ENCODE results near the gene C3. TPM values are rescaled to one million over a fixed set of nuclear protein-coding genes. Genes with fewer than 3 reads are reported as not detected.
"Not testable (repeated sequence)": the region's sequence is repeated elsewhere in the genome, so short reads cannot be mapped to it uniquely, and the experiment has no call there.

Gene C3
- total RNA-seq, 1 experiment from 2014 or later, result 0.72 TPM

DNA sequence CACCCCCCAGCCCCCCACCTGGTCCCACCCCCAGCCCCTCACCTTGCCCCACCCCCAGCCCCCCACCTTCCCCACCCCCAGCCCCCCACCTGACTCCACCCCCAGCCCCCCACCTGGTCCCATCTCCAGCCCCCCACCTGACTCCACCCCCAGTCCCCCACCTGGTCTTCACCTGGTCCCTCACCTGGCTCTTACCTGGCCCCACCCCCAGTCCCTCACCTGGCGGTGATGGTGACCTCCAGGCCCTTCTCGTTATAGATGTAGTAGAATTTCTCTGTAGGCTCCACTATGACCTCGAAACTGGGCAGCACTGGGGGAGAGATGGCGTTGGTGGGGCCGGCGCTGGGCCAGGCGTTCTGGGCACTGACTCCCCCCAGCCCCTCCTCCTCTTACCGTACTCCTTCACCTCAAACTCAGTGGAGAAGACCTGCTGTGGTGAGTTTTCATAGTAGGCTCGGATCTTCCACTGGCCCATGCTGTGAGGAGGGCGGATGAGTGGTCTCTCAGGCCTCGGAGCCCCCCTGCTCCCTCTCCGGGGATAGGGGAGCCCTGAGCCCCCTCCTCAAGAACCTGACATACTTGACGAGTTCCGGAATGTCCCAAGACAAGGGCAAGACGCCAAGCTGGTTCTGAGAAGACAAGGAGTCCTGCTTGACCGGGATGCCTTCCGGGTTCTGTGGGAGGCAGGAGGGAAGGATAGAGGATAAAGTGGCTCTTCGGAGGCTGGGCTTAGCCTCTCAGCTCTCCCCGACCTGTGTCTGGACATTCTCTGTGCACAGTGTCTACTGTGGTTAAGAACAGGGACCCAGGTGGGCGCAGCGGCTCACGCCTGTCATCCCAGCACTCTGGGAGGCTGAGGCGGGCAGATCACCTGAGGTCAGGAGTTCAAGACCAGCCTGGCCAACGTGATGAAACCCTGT, 6.4 kb downstream of the C3 start:
- DNase-seq (ENCODE audit: low read depth), result no peak

DNA sequence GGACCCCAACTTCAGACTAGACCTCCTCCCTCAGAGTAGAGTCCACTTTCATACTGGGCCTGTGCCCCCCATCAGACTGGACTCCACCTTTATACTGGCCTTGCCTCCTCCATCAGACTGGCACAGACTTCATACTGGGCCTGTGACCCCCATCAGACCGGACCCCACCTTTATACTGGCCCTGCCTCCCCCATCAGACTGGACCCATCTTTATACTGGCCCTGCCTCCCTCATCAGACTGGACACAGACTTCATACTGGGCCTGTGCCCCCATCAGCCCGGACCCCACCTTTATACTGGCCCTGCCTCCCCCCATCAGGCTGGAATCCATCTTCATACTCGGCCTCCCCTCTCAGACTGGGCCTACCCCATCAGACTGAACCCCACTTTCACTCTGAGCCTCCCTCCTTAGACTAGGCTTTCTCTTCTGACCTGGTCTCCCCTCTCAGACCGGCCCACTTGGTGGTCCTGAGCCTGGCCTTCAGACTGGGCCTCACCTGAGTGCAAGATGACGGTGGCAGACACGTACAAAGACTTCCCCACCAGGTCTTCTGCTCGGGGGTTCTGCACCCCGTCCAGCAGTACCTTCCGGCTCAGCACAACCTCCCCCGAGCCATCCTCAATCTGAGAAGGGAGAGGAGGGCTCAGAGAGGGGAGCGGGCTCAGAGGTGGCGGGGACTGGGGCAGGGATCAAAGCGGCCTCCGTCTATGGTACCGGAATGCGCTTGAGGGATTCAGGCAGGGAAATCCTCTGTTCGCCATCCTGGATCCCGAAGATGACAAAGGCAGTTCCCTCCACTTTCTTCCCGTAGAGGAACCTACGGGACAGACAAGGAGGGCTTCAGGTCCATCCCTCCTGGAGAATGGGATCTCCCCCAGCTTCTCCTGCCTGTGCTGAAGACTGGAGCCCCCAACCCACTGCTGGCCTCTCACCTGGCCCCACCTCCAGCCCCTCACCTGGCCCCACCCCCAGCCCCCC, 7.5 kb downstream of the C3 start:
- no peak for DNase-seq (ENCODE audit: low read depth)

DNA sequence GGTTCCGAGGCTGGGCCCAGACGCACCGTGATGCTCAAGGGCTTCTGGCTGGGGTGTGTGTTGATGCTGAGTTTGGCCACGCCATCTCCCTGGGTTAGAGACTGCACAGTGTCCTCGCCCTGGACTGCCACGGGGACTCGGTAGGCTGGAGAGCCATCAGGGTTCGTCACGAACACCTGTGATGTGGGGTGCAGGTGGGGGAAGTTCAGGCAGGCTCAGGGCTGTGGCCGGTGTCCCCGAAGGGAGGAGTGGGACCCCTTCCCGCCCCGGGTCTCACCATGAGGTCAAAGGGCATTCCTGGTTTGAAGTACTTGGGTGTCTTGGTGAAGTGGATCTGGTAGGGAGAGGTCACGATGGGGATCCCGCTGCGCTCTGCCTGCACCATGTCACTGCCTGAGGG, 8.2 kb downstream of the C3 start:
- no peak for DNase-seq (ENCODE audit: low read depth)

DNA sequence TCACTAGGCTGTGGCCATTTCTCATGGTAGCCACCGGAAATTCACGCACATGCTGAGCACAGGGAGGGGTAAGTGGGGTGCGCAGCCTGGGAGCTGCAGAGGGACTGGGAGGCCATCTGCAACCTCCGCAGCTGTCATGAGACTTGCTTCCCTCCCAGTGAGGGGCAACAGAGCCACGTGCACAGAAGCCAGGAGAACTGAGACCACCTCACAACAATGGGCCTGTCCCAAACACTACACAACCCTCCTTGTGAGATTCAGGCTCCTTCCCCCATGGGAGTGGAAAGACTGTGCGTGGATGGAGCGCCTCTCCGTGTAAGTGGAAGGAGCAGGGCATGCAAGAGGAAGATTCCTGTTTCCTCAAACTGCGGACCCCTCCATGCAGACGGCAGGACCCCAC, 8.8 kb downstream of the C3 start:
- DNase-seq (ENCODE audit: low read depth), result no peak

DNA sequence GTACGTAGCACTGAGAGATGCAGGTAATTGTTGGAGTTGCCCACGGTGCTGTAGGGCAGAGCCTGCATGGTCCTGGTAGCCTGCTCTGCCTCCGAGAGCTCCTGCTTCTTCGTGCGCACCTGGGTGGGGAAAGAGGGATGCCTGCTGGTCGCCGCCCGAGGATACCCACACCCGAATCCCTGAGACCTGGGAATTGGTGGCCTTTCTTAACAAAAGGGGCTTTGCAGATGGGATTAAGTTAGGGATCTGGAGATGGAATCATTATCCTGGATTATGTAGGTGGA, 9.4 kb downstream of the C3 start:
- DNase-seq (ENCODE audit: low read depth), result no peak

DNA sequence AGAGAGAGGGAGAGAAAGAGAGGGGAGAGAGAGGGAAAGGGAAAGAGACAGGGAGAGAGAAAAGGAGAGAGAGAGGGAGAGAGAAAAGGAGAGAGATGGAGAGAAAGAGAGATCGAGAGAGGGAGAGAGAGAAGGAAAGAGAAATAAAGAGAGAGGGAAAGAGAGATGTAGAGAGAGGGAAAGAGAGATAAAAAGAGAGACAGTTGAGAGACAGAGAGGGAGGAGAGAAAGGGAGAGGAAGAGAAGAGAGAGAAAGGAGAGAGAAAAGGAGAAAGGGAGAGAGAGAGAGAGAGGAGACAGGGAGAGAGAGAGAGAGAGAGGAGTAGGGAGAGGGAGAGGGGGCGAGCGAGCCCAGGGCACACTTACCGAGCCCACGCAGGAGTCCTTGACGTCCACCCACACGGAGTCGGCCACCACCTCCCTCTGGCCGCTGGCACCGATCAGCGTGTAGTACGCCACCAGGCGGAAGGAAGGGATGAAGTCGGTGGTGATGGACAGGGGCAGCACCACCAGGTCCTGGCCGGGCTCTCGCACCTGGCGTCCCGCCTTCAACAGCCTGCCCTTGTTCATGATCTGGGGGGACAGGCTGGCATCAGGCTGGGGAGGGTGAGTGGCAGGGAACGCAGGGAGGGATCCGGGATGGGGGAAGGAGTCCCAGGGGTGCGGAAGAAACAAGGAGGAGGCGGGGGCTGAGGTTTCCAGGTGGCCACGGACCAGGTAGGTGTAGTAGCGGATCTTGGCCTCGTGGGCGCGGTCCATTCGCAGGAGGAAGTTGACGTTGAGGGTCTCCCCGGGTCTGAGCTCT, 10.0 kb downstream of the C3 start:
- DNase-seq (ENCODE audit: low read depth), result no peak

DNA sequence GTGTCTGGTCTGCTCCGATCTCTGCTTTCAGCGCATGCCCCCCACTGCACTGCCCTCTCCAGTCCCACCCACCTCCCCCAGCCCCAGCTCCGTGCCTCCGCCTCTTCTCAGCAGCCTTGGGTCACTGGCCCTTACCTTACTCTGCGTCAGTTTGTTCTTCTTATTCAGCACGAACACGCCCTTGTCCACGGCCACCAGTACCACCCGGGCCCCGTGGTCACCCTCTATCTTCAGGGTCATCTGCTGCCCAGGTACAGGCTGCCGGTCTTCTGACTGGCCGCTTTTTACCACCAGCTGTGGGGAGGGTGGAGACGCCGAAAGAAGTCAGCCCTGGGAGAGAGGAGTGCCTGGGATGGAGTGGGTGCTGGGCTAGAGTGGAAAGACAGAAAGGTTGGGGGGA, 10.9 kb downstream of the C3 start:
- DNase-seq (ENCODE audit: low read depth), result no peak

DNA sequence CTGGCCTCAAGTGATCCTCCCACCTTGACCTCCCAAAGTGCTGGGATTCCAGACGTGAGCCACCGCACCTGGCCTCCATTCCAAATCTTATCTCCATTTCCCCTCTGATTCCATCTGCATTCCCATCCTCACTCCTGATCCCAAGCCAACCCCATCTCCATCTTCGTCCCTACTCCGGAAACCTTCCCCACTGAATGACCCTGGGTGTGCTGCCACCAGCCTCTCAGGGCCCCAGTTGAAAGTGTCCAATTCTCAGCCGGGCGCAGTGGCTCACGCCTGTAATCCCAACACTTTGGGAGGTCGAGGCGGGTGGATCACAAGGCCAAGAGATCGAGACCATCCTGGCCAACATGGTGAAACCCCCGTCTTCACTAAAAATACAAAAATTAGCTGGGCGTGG, 11.5 kb downstream of the C3 start:
- not testable (repeated sequence) for DNase-seq (ENCODE audit: low read depth)

DNA sequence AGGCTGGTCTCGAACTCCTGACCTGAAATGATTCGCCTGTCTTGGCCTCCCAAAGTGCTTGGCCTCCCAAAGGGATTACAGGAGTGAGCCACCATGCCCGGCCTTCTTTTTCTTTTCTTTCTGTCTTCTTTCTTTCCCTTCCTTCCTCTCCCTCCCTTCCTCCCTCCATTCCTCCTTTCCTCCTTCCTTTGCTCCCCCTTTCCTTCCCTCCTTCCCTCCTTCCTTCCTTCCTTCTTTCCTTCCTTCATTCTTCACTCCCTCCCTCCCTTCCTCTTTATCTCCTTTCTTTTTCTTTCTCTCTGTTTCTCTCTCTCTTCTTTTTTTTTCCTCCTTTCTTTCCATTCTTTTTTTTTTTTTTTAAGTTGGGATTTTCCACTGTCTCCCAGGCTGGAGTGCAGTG, 12.1 kb downstream of the C3 start:
- no peak for DNase-seq (ENCODE audit: low read depth)

DNA sequence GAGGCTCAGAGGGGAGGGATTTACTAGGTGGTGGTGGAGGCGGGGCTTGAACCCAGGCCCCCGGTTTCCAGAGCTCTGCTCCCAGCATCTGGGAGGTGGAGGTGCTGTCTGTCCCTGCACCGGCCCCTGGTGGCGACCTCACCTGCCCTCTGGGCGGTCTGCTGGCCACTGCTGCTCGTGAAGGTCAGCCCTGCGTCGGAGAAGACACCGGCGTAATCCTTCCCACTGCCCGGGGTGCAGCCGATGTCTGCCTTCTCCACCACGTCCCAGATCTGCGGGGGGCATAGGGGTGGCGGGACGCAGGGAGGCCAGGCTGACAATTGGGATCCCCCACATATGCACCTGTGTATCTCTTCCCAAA, 12.8 kb downstream of the C3 start:
- no peak for DNase-seq (ENCODE audit: low read depth)

DNA sequence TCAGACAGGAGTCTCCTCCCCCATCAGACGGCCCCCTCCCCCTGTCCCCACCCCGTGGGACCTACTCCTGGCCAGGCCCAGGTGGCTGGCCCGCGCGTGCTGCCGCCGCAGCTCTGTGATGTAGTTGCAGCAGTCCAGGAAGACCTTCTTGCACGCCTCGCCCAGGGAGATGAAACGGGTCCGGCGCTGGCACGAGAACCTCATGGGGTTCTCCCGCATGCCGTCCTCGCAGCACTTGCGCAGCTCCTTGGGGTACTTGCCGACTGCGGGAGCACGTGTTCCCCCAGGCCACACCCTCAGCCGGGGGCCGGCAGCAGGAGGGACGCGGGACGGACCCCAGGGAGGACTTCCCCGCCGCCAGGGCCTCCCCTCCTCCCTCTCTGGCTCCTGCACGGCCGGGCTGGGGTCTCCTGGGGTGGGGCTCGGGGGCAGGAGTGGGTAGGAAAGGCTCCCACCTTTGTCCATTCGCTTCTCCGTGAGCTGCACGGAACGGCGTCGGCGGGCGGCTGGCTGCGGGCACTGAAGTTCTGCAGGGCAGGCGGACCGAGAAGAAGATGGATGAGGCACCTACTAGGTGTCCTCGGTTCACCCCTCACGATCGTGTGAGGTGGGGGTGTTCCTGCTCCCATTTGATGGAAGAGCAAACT, 13.3 kb downstream of the C3 start:
- DNase-seq (ENCODE audit: low read depth), result no peak

DNA sequence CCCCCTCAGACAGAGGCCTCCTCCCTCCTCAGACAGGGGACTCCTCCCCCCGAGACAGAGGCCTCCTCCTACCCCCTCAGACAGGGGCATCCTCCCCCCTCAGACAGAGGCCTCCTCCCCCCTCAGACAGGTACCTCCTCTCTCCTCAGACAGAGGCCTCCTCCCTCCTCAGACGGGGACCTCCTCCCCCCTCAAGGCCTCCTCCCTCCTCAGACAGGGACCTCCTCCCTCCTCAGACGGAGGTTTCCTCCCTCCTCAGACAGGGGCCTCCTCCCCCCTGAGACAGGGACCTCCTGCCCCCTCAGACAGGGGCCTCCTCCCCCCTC, 13.9 kb downstream of the C3 start:
- no peak for DNase-seq (ENCODE audit: low read depth)

DNA sequence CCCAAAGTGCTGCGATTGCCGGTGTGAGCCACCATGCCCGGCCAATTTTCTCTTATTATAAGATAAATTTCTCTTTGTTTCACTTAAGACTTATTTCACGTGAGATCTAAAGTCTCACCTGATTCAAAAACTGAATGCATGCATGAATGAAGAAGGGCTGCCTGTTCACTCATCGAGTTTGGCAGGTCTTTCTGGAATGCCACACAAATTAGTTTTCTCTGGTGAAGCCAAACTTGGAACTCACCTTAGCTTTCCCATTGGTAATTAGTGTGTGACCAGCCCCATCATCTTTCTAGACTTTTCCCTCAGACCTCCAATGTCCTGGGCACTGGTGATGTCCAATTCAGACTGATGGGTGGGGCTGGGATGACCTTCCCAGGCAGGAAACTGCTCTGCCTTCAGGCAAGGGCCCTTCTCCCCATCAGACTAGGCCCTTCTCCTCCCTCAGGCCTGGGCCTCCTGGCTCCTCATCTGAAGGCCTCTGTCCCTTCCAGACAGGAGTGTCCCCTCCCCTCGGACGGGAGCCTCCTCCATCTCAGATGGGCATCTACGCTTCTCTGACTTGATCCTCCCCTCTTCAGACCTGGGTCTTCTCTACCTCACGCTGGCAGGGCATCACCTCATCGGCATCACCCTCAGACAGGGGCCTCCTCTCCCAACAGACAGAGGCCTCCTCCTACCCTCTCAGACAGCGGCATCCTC, 14.4 kb downstream of the C3 start:
- no peak for DNase-seq (ENCODE audit: low read depth)

DNA sequence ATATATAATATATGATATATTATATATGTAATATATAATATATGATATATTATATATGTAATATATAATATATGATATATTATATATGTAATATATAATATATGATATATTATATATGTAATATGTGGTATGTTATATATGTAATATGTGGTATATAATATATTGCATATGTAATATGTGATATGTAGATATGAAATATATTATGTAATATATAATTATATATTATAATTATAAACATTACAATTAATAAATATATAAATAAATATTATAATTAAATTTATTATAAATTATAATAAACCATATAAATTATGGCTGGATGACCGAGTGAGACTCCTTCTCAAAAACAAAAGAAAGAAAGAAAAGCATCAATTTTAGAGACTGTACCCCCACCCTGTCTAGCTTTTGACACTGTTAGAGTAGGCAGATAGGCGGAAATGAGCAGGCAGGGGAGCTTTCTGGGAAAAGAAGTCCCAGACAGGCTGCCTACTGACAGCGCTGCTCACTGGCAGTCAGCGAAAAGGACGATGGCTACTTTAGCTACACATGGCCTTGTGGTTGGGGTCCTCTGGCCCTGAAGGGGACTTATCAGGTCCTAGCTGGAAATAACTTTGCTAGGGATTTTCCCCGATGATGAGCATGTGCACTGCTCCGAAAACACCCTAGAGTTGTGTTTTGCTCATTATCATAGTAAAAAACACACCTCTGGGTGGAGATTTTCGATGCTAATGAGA, 19.7 kb downstream of the C3 start:
- no peak for DNase-seq (ENCODE audit: low read depth)

DNA sequence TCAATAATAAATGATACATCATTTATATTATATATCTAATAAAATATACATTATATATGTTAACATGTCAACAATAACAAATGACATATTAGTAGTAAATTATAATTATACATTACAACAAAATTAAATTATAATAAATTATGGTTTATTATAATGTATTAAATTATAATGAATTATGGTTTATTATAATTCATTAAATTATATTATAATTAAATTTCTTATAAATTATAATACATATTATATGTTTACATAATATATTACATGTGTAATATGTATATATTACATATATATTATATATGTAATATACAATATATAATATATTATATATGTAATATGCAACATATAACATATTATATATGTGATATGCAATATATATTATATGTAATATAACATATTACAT, 20.5 kb downstream of the C3 start:
- DNase-seq (ENCODE audit: low read depth), result no peak

DNA sequence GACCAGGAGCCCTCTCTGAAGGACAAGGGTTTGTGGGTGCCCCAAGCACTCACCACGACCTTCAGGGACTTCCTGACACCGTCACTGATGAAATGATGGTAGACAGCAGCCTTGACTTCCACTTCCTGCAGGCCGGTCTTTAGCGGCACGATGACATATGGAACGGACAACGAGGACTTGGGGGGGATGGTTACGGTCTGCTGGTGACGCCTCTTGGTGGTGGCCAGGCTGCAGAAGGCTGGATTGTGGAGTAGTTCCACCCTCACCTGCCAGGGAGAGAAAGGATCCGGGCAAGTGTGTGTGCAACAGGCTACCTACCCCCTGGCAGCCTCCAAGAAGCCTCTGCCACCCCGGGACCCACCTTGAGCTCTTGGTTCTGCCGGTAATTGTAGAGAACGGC, 23.2 kb downstream of the C3 start:
- no peak for DNase-seq (ENCODE audit: low read depth)

DNA sequence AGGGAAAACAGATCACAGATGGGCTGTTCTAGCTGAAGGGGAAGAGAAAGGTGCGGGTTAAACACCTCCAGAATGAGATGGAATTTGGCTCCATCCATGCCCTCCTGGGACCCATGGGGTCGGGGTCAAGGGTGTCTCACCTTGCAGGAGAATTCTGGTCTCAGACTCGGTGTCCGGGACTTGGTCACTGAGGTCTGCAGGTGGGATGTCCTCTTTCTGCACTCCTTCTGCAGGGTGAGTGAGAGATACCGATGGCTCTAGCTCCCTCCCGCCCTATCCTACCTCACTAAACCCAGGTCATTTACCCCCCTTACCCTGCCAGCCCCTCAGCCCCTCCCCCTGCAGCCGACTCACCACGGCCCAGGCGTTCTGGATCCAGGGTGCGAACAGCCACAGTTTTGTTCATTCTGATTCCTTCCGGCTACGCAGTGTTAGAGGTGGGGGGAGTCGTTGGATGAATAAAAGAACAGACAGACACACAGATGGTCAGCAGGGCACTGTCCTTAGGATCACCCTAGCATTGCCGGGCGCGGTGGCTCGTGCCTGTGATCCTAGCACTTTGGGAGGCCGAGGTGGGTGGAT, 24.1 kb downstream of the C3 start:
- no peak for DNase-seq (ENCODE audit: low read depth)

DNA sequence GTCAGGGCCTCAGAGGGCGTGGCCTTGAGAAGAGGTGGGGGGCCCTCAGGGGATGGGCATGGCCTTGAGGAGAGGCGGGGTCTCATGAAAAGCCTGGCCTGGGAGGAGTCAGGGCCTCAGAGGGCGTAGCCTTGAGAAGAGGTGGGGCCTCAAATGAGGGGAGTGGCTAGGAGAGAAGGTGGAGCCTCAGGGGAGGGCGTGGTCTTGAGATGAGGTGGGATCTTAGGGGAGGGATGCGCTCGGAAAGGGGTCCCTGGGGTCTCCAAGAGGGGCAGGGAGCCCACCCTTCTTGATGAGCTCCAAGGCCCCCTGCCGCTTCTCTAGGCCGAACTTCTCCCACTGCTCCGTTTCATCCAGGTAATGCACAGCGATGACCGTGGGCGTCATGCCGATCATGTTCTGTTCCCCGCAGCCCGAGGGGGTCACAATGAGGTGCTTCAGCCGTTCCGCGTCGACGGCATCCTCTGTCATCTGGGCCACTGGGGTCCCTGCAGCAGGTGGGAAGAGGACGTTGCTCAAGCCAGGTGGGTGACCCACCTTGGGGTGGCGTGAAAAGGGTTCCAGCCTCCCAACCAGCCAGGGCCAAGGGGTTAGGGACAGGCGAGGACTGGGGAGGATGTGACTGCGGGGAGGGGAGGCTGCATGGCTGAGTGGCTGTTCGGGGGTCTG, 26.2 kb downstream of the C3 start:
- DNase-seq (ENCODE audit: low read depth), result no peak

DNA sequence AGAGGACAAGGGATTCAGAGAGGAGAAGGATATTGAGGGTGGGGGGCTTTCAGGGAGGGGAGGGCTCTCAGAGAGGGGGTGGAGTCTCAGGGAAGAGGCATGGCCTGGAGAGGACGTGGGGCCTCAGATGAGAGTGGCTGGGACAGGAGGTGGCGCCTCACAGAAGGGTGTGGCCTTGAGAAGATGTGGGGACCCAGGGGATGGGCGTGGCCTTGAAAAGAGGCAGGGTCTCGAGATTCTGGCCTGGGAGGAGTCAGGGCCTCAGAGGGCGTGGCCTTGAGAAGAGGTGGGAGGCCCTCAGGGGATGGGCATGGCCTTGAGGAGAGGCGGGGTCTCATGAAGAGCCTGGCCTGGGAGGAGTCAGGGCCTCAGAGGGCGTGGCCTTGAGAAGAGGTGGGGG, 26.8 kb downstream of the C3 start:
- DNase-seq (ENCODE audit: low read depth), result no peak

DNA sequence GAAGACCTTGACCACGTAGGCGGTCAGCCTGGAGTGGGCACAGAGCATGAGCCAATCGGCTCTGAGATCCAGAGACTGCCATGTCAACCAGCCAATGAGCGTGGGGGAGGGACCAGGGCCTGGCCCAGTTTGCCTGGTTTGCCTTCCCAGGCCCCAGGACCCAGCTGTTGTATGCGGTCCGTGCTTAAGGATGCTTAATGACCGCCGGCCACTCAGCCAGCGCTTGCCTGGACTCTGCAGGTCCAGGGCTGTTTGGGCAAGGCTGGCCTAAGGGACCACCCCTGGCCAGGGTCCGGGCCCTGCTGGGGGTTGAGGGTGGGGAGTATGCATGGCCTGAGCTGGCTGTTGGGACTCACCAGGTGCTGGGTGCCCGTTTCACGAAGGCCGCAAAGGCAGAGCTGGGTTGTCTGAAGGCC, 27.4 kb downstream of the C3 start:
- DNase-seq (ENCODE audit: low read depth), result no peak

Measured in RPMI7951 (cell line).